GM21526 (cell line): ENCODE data around the gene TAS2R10.

ENCODE experiments used
- ATAC-seq: cut with Tn5 transposase; IDR thresholded peaks from one replicate; pipeline ENCODE4 v1.9.1; 2021; ENCODE audit warnings: moderate library complexity; ENCODE audit not compliant: unreplicated experiment, low FRiP score

Gene TAS2R10

DNA sequence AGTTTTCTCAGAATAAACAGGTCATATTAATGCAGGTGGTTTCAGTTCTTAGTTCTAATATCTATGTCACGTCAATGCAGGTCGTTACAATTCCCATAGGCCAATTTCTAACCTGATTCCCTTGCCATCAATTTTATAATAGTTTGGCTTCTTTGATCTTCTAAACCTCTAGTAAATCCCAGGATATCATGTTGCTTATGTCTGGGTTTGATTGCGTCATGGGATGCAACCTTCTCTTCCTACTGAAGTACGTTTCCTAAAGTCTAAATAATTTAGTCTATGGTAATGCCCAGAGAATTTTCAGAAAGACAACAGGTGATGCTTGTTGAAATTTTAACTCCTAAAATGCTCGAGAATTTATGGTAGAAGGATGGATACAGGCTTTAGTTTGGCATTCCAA, 42.9 kb downstream of the TAS2R10 start:
- ATAC-seq, result no peak

DNA sequence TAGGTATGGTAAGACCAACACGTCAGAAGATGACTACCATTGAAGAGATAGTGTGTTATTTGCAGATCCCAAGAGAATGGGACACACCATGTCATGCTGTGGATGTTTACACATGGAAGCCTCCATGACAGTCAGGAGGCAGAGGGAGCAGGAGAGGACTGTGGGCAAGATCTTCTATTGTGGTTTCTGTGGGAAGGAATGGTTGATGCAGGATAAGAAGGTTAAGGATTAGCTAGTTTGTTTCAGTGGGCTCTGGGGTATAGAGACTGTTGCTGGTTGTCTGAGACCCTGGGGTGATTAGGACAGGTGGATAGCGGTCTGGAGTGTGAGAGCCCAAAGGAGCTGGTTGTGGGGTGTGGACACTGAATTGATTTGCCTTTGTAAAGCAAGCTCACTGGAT, 47.1 kb downstream of the TAS2R10 start:
- no peak for ATAC-seq
